ENCODE data around the gene CHMP4B. TPM values are rescaled to one million over a fixed set of nuclear protein-coding genes. Genes with fewer than 3 reads are reported as not detected.

The CHMP4B gene
- total and polyA plus RNA-seq, 4 donors, result 2.7 to 37.2 (median 17.2) TPM

DNA sequence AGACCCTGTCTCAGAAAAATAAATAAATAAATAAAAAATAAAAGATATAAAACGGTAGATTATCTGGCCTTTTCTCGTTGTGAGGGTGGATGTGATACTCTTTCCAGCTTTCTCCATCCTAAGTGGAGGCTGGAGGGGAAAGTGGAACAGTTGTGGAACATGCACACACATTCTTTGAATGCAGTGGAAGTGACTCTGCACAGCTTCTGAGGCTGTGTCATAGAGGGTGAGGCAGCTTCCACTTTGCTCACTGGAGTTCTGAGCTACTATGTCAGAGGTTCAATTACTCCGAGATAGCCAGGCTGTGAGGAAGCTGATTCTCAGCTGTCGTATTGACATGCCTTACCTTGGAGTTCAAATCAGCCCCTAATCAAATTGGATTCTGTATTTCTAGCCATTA lies 82.2 kb downstream of the CHMP4B start:
- no peaks in the 10 kb centered on the region for H3K36me3 ChIP-seq (ENCODE audit: control insufficient read depth in 4 of 4, insufficient read depth in 3 of 4, low read depth in 1 of 4, low read length in 3 of 4)
- 83% methylated on average over 4 of the region's 4 CpGs for WGBS
- TF ChIP-seq SP1 (IDR thresholded peaks at IDR 0.05) (no peak), GABPA (IDR thresholded peaks at IDR 0.05 in 1 of 2, conservative IDR thresholded peaks at IDR 0.05 in 1 of 2) (no peak), EGR1 (IDR thresholded peaks at IDR 0.05; ENCODE audit: low read depth in 2 of 2) (no peak), FOXA2 (IDR thresholded peaks at IDR 0.05) (no peak), RAD21 (IDR thresholded peaks at IDR 0.05) (no peak), YY1 (IDR thresholded peaks at IDR 0.05) (no peak), HNF4G (IDR thresholded peaks at IDR 0.05) (no peak), FOXA1 (IDR thresholded peaks at IDR 0.05) (no peak), TAF1 (conservative IDR thresholded peaks at IDR 0.05) (no peak)
- TF ChIP-seq, protein P1, sequence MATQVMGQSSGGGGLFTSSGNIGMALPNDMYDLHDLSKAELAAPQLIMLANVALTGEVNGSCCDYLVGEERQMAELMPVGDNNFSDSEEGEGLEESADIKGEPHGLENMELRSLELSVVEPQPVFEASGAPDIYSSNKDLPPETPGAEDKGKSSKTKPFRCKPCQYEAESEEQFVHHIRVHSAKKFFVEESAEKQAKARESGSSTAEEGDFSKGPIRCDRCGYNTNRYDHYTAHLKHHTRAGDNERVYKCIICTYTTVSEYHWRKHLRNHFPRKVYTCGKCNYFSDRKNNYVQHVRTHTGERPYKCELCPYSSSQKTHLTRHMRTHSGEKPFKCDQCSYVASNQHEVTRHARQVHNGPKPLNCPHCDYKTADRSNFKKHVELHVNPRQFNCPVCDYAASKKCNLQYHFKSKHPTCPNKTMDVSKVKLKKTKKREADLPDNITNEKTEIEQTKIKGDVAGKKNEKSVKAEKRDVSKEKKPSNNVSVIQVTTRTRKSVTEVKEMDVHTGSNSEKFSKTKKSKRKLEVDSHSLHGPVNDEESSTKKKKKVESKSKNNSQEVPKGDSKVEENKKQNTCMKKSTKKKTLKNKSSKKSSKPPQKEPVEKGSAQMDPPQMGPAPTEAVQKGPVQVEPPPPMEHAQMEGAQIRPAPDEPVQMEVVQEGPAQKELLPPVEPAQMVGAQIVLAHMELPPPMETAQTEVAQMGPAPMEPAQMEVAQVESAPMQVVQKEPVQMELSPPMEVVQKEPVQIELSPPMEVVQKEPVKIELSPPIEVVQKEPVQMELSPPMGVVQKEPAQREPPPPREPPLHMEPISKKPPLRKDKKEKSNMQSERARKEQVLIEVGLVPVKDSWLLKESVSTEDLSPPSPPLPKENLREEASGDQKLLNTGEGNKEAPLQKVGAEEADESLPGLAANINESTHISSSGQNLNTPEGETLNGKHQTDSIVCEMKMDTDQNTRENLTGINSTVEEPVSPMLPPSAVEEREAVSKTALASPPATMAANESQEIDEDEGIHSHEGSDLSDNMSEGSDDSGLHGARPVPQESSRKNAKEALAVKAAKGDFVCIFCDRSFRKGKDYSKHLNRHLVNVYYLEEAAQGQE (IDR thresholded peaks at IDR 0.05), result no peak
- TF ChIP-seq, protein P2, sequence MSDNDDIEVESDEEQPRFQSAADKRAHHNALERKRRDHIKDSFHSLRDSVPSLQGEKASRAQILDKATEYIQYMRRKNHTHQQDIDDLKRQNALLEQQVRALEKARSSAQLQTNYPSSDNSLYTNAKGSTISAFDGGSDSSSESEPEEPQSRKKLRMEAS (IDR thresholded peaks at IDR 0.05), result no peak
- TF ChIP-seq, protein P3, sequence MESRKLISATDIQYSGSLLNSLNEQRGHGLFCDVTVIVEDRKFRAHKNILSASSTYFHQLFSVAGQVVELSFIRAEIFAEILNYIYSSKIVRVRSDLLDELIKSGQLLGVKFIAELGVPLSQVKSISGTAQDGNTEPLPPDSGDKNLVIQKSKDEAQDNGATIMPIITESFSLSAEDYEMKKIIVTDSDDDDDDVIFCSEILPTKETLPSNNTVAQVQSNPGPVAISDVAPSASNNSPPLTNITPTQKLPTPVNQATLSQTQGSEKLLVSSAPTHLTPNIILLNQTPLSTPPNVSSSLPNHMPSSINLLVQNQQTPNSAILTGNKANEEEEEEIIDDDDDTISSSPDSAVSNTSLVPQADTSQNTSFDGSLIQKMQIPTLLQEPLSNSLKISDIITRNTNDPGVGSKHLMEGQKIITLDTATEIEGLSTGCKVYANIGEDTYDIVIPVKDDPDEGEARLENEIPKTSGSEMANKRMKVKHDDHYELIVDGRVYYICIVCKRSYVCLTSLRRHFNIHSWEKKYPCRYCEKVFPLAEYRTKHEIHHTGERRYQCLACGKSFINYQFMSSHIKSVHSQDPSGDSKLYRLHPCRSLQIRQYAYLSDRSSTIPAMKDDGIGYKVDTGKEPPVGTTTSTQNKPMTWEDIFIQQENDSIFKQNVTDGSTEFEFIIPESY (IDR thresholded peaks at IDR 0.05), result no peak
- no peaks in the 10 kb centered on the region for H3K4me1 ChIP-seq (ENCODE audit: control insufficient read depth in 4 of 4, insufficient read depth in 4 of 4, low read length in 3 of 4)
- H3K27me3 ChIP-seq (ENCODE audit: control insufficient read depth in 4 of 4, insufficient read depth in 4 of 4, low read length in 3 of 4), result no peaks in the 10 kb centered on the region
- no peak overlapping the region for H3K4me3 ChIP-seq (ENCODE audit: low read depth in 1 of 3, low read length in 3 of 3)
- no peak overlapping the region for H3K27ac ChIP-seq (ENCODE audit: low read depth in 1 of 2, low read length in 2 of 2)
- H3K9me3 ChIP-seq (ENCODE audit: control insufficient read depth in 4 of 4, low read length in 3 of 4), result no peaks in the 10 kb centered on the region
- no peak for DNase-seq (ENCODE audit: low spot score)
- H3K9ac ChIP-seq (ENCODE audit: low read depth in 1 of 2, low read length in 2 of 2), result no peak overlapping the region

DNA sequence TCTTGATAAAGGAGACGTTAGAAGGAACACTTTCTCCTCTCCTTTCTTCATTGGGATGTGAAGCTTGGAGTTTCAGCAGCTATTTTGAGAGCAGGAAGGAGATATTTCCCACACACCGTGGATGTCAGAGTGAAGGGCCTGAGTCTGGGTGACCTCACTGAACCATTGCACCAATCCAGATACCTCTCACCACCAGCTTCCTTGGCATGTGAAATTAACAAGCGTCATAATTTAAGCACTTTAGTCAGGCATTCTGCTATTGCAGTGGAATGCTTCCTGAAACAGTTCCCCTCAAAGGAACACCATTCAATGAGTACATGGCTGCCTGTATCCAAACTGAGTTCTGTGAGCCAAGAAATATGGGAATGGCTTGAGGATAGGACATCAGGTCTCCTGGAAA lies 83.7 kb downstream of the CHMP4B start:
- no peaks in the 10 kb centered on the region for H3K9me3 ChIP-seq (ENCODE audit: control insufficient read depth in 4 of 4, low read length in 3 of 4)
- H3K36me3 ChIP-seq (ENCODE audit: control insufficient read depth in 4 of 4, insufficient read depth in 3 of 4, low read depth in 1 of 4, low read length in 3 of 4), result no peaks in the 10 kb centered on the region
- DNase-seq (ENCODE audit: low spot score), result no peak
- H3K9ac ChIP-seq (ENCODE audit: low read depth in 1 of 2, low read length in 2 of 2), result no peak overlapping the region
- no peaks in the 10 kb centered on the region for H3K27me3 ChIP-seq (ENCODE audit: control insufficient read depth in 4 of 4, insufficient read depth in 4 of 4, low read length in 3 of 4)
- no peaks in the 10 kb centered on the region for H3K4me1 ChIP-seq (ENCODE audit: control insufficient read depth in 4 of 4, insufficient read depth in 4 of 4, low read length in 3 of 4)
- no peak for TF ChIP-seq EGR1 (IDR thresholded peaks at IDR 0.05; ENCODE audit: low read depth in 2 of 2)
- no peak for TF ChIP-seq JUND (IDR thresholded peaks at IDR 0.05)
- no peak for TF ChIP-seq FOXA1 (IDR thresholded peaks at IDR 0.05)
- TF ChIP-seq RXRA (IDR thresholded peaks at IDR 0.05), result no peak
- TF ChIP-seq, protein P4, sequence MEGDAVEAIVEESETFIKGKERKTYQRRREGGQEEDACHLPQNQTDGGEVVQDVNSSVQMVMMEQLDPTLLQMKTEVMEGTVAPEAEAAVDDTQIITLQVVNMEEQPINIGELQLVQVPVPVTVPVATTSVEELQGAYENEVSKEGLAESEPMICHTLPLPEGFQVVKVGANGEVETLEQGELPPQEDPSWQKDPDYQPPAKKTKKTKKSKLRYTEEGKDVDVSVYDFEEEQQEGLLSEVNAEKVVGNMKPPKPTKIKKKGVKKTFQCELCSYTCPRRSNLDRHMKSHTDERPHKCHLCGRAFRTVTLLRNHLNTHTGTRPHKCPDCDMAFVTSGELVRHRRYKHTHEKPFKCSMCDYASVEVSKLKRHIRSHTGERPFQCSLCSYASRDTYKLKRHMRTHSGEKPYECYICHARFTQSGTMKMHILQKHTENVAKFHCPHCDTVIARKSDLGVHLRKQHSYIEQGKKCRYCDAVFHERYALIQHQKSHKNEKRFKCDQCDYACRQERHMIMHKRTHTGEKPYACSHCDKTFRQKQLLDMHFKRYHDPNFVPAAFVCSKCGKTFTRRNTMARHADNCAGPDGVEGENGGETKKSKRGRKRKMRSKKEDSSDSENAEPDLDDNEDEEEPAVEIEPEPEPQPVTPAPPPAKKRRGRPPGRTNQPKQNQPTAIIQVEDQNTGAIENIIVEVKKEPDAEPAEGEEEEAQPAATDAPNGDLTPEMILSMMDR (IDR thresholded peaks at IDR 0.05; ENCODE audit: low read depth, low read length, missing input control), result no peak
- WGBS, result 82% methylated on average over 3 of the region's 3 CpGs
- no peak overlapping the region for H3K27ac ChIP-seq (ENCODE audit: low read depth in 1 of 2, low read length in 2 of 2)
- H3K4me3 ChIP-seq (ENCODE audit: low read depth in 1 of 3, low read length in 3 of 3), result no peak overlapping the region

Measured in liver (tissue), 9 donors.